Vagina (tissue), 2 donors: ENCODE measurements around the gene DIP2A.

Experiments
- POLR2A ChIP-seq, 2 donors: fragments of 450-650 bp; IDR thresholded peaks; one replicate each; pipeline ENCODE4 v1.6.1; 2017; ENCODE audit warnings: antibody characterized with exemption in 2 of 2, mild to moderate bottlenecking in 2 of 2, moderate library complexity in 2 of 2
- POLR2AphosphoS5 ChIP-seq, 2 donors: sonication (generic); formaldehyde crosslinking; IDR thresholded peaks; one replicate each; pipeline ENCODE4 v1.9.0; 2017; ENCODE audit warnings: antibody characterized with exemption in 2 of 2, mild to moderate bottlenecking in 2 of 2, low read depth in 1 of 2; ENCODE audit not compliant: insufficient read depth in 1 of 2
- TF ChIP-seq, protein P1 (sequence below), 3 experiments: fragments of 450-650 bp in 2 of 3; fragments of 200-600 bp in 1 of 3; sonication (generic) in 1 of 3; IDR thresholded peaks; one replicate each; pipeline ENCODE4 v1.5.1; 2017 to 2019; ENCODE audit warnings: antibody characterized with exemption in 3 of 3, mild to moderate bottlenecking in 2 of 3, moderate library complexity in 2 of 3

- TF ChIP-seq POLR2AphosphoS5 (IDR thresholded peaks at IDR 0.05; ENCODE audit: insufficient read depth in 1 of 2, low read depth in 1 of 2), result no peak
- TF ChIP-seq, protein P1, sequence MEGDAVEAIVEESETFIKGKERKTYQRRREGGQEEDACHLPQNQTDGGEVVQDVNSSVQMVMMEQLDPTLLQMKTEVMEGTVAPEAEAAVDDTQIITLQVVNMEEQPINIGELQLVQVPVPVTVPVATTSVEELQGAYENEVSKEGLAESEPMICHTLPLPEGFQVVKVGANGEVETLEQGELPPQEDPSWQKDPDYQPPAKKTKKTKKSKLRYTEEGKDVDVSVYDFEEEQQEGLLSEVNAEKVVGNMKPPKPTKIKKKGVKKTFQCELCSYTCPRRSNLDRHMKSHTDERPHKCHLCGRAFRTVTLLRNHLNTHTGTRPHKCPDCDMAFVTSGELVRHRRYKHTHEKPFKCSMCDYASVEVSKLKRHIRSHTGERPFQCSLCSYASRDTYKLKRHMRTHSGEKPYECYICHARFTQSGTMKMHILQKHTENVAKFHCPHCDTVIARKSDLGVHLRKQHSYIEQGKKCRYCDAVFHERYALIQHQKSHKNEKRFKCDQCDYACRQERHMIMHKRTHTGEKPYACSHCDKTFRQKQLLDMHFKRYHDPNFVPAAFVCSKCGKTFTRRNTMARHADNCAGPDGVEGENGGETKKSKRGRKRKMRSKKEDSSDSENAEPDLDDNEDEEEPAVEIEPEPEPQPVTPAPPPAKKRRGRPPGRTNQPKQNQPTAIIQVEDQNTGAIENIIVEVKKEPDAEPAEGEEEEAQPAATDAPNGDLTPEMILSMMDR (IDR thresholded peaks at IDR 0.05), result no peak
- no peak for TF ChIP-seq POLR2A (IDR thresholded peaks at IDR 0.05)
Measured at GRCh38 chr21:46507562-46507961, 48.9 kb downstream of the DIP2A start.
